Esophagus muscularis mucosa (tissue), 4 donors: Measurements from ENCODE around the gene PTBP1. TPM values are rescaled to one million over a fixed set of nuclear protein-coding genes. Genes with fewer than 3 reads are reported as not detected.
A peak's percentile ranks its signal among the peaks of the same experiment; 100 is the strongest.

Experiments
- DNase-seq: peaks from one replicate; pipeline ENCODE4 v3.0.0-alpha.2; 2017; ENCODE audit errors: extremely low spot score
- H3K27ac ChIP-seq, 4 donors: fragments of 200-600 bp; sonication (generic); replicated peaks in 1 of 4; 1 replicate in 3 of 4; 2 replicates in 1 of 4; pipeline ENCODE4 v1.5.1; 2016 to 2019; ENCODE audit warnings: mild to moderate bottlenecking in 1 of 4
- H3K27me3 ChIP-seq, 4 donors: fragments of 200-600 bp; sonication (generic); one replicate each; pipeline versions ENCODE4 v1.5.1 to v1.6.0; 2016 to 2019
- H3K36me3 ChIP-seq, 4 donors: fragments of 200-600 bp; sonication (generic); one replicate each; pipeline ENCODE4 v1.5.1; 2016 to 2019
- H3K4me1 ChIP-seq, 4 donors: fragments of 200-600 bp; sonication (generic); one replicate each; pipeline ENCODE4 v1.5.1; 2016 to 2019
- H3K4me3 ChIP-seq, 4 donors: fragments of 200-600 bp; sonication (generic); 1 replicate in 2 of 4; 2 replicates in 2 of 4; pipeline ENCODE4 v1.5.1; 2016 to 2019; ENCODE audit warnings: mild to moderate bottlenecking in 4 of 4, moderate library complexity in 1 of 4
- H3K9me3 ChIP-seq, 4 donors: fragments of 200-600 bp; sonication (generic); 1 replicate in 3 of 4; 2 replicates in 1 of 4; pipeline ENCODE4 v1.5.1; 2016 to 2019
- EP300 ChIP-seq: sonication (generic); formaldehyde crosslinking; IDR thresholded peaks from one replicate; pipeline ENCODE4 v1.6.1; 2017; ENCODE audit warnings: antibody characterized with exemption
- POLR2A ChIP-seq: fragments of 450-650 bp; IDR thresholded peaks from one replicate; pipeline ENCODE4 v1.6.1; 2017; ENCODE audit warnings: antibody characterized with exemption, moderate library complexity, mild to moderate bottlenecking, low read depth
- POLR2AphosphoS5 ChIP-seq, 2 donors: sonication (generic); formaldehyde crosslinking; IDR thresholded peaks; one replicate each; pipeline ENCODE4 v1.6.1; 2017; ENCODE audit warnings: antibody characterized with exemption in 2 of 2
- WGBS: methylation state at CpG from one replicate; pipeline ENCODE4 v1.1.5; 2018; 5-methylcytosine and 5-hydroxymethylcytosine counted together
- intact Hi-C: fragments of 100-400 bp; cut with DNase I; formaldehyde crosslinking; loops from one replicate; pipeline ENCODE4 v1.15.1; 2023
- total RNA-seq, 4 donors: library from RNA; depleted of rRNA; stranded (reverse); fragments of >200 nt; gene quantifications; one replicate each; pipeline versions ENCODE4 v1.1.0 to v1.2.1, GENCODE V29; 2016
- TF ChIP-seq, protein P1 (sequence below), 3 experiments: fragments of 200-600 bp in 2 of 3; fragments of 450-650 bp in 1 of 3; sonication (generic) in 2 of 3; IDR thresholded peaks; one replicate each; pipeline ENCODE4 v1.5.1; 2017 to 2019; ENCODE audit warnings: antibody characterized with exemption in 3 of 3, mild to moderate bottlenecking in 2 of 3, moderate library complexity in 1 of 3

Gene PTBP1
- total RNA-seq, 4 donors from 2014 or later = 76.8 to 110 (median 95.3) TPM

GRCh38 chr19:795073-795611 is 2.1 kb upstream of the PTBP1 start:
- Histone ChIP-seq H3K27ac (peak overlapping the region; percentile 32 to 85 (median 62)), H3K36me3 (peaks cover 0 to 20% (median 6%) of the 10 kb centered on the region in 4 donors), H3K9me3 (no peaks in the 10 kb centered on the region), H3K4me3 (no peak overlapping the region), H3K4me1 (peaks cover 39 to 62% (median 46%) of the 10 kb centered on the region in 4 donors), H3K27me3 (no peaks in the 10 kb centered on the region)
- intact Hi-C loops = no loop called here
- 75% methylated on average over 14 of the region's 28 CpGs for WGBS
- no peak for DNase-seq
- TF ChIP-seq EP300 (no peak), POLR2A (no peak), POLR2AphosphoS5 (IDR thresholded peaks at IDR 0.05) (no peak)
- TF ChIP-seq, protein P1, sequence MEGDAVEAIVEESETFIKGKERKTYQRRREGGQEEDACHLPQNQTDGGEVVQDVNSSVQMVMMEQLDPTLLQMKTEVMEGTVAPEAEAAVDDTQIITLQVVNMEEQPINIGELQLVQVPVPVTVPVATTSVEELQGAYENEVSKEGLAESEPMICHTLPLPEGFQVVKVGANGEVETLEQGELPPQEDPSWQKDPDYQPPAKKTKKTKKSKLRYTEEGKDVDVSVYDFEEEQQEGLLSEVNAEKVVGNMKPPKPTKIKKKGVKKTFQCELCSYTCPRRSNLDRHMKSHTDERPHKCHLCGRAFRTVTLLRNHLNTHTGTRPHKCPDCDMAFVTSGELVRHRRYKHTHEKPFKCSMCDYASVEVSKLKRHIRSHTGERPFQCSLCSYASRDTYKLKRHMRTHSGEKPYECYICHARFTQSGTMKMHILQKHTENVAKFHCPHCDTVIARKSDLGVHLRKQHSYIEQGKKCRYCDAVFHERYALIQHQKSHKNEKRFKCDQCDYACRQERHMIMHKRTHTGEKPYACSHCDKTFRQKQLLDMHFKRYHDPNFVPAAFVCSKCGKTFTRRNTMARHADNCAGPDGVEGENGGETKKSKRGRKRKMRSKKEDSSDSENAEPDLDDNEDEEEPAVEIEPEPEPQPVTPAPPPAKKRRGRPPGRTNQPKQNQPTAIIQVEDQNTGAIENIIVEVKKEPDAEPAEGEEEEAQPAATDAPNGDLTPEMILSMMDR (IDR thresholded peaks at IDR 0.05) = no peak

GRCh38 chr19:795691-796581 is 1.3 kb upstream of the PTBP1 start:
- Histone ChIP-seq H3K27me3 (no peaks in the 10 kb centered on the region), H3K27ac (peak overlapping the region; percentile 68 to 98 (median 82)), H3K9me3 (no peaks in the 10 kb centered on the region), H3K4me3 (peak overlapping the region; percentile 65 to 98 (median 96)), H3K36me3 (peaks cover 0 to 28% (median 12%) of the 10 kb centered on the region in 4 donors), H3K4me1 (peaks cover 47 to 63% (median 54%) of the 10 kb centered on the region in 4 donors)
- intact Hi-C loops = no loop called here
- WGBS = 74% methylated on average over 4 of the region's 39 CpGs
- TF ChIP-seq POLR2AphosphoS5 (IDR thresholded peaks at IDR 0.05) (no peak), POLR2A (no peak), EP300 (no peak)
- TF ChIP-seq, protein P1 (IDR thresholded peaks at IDR 0.05) = no peak
- no peak for DNase-seq

DNA sequence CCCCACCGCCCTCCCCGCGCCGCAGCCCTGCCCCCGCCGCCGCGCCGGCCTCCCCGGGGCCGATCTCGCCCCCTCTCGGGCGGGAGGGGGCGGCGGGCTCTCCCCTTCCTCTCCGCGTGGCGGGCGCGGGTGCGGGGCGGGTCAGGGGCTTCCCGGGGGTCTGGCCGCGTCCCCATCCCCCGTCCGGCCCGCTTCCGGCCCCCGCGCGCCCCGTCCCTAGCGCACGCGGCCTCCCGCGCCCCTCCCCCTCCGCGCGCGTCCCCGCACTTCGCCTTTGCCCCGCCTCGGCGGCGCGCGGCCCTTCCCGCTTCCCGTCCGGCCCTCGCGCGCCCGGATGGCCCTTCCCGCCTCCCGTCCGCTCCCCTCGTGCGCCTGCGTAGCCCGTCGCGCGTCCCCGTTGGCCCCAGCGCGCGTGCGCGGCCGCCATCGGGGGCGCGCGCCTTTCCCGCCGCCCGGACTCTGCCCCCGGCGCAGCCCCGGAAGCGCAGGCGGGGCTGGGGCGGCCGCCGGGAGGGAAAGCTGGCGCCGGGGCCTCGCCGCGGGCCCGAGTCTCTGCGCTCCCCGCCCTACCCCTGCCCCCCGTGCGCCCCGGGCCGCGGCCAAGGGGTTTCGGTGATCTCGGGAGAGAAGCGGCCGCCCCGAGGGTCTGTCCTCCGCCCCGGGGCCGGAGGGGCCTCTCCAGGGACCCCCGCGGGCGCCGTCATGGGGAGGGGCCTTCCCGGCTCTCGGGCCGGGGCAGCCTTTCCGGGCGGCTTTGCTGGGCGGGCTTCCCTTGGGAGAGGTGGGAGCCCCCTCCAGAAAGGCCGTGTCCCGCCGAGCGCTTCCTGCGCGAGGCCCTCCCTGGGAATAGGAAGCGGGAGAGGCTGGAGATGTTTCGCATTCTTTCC is 519 bp downstream of the PTBP1 start:
- DNase-seq = no peak
- peaks cover 0 to 33% (median 16%) of the 10 kb centered on the region in 4 donors for H3K36me3 ChIP-seq
- H3K27ac ChIP-seq = peak overlapping the region; percentile 95 to 100 (median 99)
- H3K27me3 ChIP-seq = no peaks in the 10 kb centered on the region
- H3K4me1 ChIP-seq = peaks cover 53 to 63% (median 62%) of the 10 kb centered on the region in 4 donors
- WGBS = 0% methylated on average over 15 of the region's 129 CpGs
- no peaks in the 10 kb centered on the region for H3K9me3 ChIP-seq
- no peak for TF ChIP-seq EP300
- no peak for TF ChIP-seq POLR2A
- TF ChIP-seq POLR2AphosphoS5 (IDR thresholded peaks at IDR 0.05) = peak in 1 of 2 donors; percentile 67
- TF ChIP-seq, protein P1 (IDR thresholded peaks at IDR 0.05) = peak in 1 of 3 experiments; percentile 45
- H3K4me3 ChIP-seq = peak overlapping the region; percentile 90 to 98 (median 96)
- intact Hi-C loops = no loop called here

DNA sequence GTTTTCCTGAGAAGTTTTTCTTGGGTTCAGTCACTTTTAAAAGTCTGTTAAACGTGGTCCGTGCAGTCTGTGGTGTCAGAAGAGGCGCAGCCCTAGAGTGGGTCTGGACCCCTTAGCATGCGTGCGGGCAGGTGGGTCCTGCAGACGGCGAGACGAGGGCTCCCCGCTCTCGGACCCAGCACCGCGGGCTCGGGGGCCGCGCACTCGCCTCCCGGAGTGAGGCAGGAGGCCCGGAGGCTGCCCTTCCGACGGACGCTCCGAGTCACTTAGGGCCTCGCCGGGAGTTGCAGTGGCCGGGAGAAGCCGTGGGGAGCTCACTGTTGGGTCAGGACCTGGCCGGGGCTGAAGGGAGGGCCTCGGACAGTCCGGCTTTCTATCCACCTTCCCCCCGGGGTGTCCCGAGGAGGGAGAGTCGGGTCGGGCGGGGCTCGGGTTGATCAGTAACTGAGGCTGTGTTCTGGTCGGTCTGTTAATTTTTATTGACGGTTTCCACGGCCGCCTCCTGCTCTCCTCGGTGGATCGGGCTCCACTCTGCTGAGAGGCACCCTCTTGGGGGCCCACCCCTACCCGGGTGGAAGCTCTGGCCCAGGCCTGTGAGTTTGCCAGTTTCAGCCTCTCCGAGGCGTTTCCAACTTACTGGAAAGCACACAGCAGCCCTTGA is 1.3 kb downstream of the PTBP1 start:
- Histone ChIP-seq H3K27ac (peak overlapping the region; percentile 95 to 100 (median 99)), H3K36me3 (peaks cover 0 to 39% (median 21%) of the 10 kb centered on the region in 4 donors), H3K4me1 (peaks cover 61 to 71% (median 69%) of the 10 kb centered on the region in 4 donors), H3K9me3 (no peaks in the 10 kb centered on the region), H3K27me3 (no peaks in the 10 kb centered on the region), H3K4me3 (peak overlapping the region; percentile 90 to 98 (median 96))
- TF ChIP-seq POLR2A (no peak), EP300 (no peak), POLR2AphosphoS5 (IDR thresholded peaks at IDR 0.05) (no peak)
- TF ChIP-seq, protein P1 (IDR thresholded peaks at IDR 0.05) = no peak
- no peak for DNase-seq
- intact Hi-C loops = no loop called here
- WGBS = under 1% methylated on average over 26 of the region's 44 CpGs
